ENCODE data around the gene PAK4.
"Not testable (repeated sequence)": the region's sequence is repeated elsewhere in the genome, so short reads cannot be mapped to it uniquely, and the experiment has no call there.

The PAK4 gene

DNA sequence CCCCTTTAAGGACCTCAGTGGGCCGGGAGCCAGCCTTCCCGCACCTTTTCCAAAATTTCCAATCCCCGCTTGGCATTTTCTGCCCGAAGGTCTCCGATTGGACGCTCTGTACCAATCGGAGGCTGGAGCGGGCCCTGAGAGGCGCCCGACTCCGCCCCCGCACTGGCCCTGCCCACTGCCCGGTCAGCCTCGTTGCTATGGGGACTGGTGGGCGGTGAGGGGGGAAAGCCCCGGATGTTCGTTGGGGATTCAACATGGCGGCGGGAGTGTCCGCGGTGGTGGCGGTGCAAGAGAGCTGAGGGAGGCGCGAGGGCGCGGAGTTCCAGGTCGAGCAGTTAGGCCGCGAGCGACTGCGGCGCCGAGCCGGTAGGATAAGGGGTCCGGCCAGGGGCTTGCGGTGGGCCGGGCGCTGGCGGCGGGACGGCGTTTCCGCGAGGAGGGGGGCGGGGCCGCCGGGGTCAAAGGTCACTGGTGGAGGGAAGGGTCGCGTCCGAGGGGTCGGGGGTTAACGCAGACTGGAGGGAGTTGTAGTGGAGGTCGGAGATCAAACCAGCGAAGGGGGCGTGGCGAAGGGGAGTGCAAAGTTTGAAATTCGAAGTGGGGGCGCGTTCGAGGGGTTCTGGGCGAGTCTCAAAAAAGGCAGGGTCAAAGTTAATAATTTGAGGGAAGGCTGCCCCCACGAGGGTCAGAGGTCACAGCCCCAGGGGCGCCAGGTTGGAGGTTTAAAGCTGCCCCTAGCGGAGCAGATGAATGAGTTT lies at the start of gene PAK4:
TSS of gene PAK4 (plus strand) at position 233 of the 758 bp plus-strand sequence. CDS start 43,768 bp downstream, outside the sequence.
- peak; percentile 89 to 94 for DNase-seq

DNA sequence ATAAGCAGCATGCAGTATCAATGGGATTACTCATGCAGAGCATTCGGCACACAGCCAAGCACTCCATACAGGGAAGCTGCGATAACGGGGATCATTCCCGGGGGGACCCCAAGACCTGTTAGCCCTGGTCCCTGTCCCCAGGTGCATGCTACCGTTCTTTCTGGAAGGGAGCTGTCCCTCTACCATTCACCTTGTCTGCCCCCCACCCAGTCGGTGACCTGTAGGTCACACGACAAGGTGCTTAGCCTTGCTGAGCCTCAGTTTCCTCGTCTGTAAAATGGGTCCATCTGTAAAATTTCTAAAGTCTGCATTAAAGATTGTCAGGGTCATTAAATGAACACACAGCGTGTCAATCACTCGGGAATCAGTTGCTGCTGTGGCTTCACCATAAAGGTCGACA lies 48.3 kb upstream of the PAK4 start:
- no peak for DNase-seq

DNA sequence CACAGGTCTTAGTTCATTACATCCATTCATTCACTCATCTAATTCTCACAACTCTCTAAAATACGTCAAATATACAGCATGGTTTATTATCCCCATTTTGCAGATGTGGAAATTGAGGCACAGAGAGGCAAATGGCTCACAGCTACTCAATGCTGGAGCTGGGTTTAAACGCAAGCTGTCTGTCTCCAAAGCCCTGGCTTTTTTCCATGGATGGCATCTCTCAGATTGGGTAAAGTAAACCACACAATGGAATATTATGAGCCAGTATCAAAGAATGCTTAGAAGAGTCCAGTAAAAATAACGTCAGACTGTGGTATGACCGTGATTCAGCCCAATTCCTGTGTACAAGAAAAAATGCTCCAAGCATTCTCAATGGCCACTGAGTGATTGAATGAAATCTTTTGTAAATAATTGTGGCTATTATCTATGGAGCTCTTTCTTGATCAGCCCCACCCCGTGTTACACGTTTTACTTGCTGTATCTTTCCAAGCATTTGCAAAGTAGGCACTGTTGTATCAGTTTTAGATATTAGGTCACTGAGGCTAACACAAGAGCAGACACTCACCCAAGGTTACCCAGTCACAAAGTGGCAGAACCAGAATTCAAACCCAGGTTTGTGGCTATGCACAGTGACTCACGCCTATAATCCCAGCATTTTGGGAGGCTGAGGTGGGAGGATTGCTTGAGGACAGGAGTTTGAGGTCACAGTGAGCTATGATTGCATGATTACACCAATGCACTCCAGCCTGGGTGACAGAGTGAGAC lies 47.0 kb upstream of the PAK4 start:
- no peak for DNase-seq

DNA sequence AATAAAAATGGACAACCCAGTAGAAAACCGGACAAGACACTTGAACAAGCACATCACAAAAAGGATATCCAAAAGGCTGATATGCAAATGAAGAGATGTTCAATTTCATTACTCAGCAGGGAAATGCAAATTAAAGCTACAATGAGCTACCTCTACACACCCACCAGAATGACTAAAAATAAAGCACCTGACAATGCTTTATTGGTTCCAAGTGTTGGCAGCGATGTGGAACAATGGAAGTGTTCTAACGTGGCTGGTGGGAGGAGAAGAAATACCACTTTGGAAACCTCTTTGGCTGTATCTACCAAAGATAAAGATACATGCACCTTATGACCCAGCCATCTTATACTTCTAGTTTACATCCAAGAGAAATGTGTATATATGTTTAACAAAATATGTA lies 45.2 kb upstream of the PAK4 start:
- DNase-seq = no peak

DNA sequence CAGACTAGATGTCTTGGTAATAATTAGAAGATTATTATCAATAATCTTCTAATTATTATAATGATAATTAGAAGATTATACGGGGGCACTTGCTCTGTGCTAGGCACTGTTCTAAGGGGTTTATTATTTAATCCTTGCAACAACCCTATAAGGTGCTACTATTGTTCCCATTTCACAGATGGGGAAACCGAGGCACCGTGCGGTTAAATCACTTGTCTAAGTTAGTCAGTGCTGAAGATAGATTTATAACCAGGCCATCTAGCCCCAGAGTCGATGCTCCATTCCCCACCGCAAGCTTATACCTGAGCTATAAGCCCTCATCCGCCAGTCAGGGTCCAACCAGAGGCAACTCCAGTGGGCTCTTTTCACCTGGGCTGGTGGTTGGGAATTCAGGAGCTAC lies 43.4 kb upstream of the PAK4 start:
- no peak for DNase-seq

DNA sequence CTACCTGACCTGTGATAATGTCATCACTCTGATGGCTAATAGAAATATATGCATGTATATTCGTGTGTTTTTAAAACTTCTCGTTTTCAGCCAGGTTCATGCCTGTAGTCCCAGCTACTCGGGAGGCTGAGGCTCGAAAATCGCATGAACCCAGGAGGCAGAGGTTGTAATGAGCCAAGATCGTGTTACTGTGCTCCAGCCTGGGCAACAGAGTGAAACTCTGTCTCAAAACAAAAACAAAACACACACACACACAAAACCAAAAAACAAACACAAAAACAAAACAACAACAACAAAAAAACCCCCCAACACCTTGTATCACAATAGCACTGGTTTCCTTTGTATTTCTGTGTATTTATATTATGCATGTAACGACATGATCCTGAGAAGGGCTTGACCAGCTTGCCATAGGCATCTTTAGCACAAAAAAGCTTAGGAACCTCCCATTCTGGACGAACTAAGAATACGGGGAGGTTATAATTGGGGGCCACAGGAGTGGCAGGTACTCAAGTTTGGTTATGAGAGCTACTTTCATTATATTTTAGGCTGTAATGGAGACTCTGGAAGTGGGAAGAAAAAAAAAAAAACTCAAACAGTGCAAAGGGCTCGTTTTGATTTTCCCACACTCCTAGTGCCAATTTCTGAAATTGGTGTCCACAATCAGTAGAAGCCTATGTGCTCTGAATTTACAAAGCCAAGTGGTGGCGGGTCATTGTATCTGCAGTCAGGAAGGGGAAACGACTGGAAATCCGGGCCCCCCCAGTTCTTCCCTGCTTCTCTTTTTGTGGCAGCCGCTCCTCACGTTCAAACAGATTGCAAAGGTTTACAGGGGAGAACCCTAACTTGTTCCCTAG lies 42.6 kb upstream of the PAK4 start:
- DNase-seq = no peak

DNA sequence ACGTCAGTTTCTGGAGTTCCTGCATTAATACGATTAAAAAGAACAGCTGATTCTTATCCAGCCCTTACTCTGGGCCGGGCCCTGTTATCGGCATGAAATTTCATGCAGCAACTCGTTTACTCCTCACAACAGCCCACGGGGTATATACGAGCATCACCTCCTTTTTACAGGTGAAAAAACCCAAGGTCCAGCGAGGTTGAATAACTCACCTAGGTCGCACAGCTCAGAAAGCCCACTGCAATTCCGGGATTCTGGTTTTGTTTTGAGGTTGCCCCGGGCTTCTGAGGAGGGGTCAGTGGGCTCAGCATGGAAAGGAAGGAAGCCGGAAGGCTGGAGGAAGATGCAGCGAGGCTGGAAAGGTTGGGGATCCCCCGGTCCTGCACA lies 42.0 kb upstream of the PAK4 start:
- no peak for DNase-seq

DNA sequence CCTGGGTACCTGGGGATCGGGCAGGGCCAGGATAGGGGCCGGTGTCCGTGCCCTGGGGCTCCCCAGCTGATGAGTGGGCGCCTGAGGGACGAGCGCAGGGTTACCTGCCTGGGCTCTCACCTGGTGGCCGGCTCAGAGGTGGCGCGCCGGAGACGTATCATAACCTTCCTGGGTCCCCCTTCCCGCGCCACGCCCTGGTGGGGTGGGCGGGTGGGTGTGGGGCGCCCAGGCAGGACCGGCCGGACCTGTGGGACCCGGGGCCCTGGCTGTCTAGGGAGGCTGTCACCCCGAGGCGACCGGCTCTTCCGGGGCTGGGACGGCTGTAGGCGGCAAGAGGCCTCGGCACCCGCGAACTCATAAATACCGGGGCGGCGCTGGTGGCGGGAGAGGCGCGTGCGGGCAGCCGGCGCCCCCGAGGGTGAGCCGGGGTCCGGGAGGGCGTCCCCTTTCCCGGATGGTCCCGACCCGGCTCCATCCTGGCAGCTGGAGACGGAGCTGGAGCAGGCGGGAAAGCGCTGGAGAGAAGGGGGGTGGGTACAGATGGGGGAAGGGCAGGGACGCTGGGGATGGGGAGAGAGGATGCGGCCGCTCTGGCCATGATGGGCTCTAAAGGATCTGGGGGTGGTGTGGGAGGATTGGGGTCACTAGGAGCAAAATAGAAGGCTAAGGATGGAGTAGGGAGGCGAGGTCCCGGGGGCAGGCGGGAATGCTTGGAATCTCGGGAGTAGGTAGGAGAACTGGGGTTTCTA lies 41.4 kb upstream of the PAK4 start, which contains the start of gene ACP7:
TSS of gene ACP7 (plus strand) at position 386 of the 749 bp plus-strand sequence. CDS start 902 bp downstream, outside the sequence.
- DNase-seq = no peak

DNA sequence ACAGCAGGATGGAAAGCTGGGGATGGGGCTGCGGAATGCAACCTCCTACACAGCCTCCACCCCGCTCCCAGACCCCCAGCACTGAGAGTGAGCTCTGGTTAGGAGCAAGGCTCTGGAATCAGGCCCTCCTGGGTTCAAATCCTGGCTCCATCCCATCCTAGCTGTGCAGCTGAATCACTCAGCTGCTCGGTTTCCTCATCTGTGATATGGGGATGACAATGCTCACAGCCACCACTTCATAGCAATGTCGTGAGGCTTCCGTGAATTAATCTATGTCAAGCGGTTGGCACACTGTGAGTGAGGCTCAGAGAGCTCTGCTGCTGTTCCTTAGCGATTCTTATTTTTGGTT lies 40.9 kb upstream of the PAK4 start:
- no peak for DNase-seq

DNA sequence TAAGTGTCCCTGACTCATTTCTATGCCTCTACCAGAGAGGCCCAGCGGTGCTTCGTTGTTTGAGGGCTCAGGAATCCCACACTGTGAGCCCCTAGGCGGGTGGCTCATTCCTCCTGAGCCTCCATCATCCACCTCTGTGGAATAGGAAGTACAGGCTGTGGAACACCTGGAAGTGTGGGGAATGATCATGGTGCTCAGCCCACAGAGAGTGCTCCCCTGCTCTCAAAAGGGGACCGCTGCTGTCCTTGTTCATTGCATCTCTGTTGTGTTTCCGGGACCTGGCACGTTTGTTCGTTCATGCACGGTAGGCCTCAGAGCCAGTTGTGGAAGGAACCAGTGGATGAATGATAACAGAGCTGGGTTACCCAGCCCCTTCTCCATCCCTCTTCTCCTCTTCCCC lies 40.2 kb upstream of the PAK4 start:
- no peak for DNase-seq

DNA sequence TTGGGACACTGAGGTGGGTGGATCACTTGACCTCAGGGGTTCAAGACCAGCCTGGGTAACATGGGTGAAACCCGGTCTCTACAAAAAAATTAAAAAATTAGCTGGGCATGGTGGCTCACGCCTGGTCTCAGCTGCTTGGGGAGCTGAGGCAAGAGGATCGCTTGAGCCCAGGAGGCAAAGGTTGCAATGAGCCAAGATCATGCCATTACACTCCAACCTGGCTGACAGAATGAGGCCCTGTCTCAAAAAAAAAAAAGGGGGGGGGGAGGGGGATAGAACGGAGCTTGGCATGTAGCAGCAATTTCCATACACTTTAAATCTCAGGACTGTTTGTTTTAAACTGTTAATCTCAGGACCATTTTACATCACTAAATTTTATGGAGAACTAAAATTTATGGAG lies 39.2 kb upstream of the PAK4 start:
- DNase-seq = no peak

DNA sequence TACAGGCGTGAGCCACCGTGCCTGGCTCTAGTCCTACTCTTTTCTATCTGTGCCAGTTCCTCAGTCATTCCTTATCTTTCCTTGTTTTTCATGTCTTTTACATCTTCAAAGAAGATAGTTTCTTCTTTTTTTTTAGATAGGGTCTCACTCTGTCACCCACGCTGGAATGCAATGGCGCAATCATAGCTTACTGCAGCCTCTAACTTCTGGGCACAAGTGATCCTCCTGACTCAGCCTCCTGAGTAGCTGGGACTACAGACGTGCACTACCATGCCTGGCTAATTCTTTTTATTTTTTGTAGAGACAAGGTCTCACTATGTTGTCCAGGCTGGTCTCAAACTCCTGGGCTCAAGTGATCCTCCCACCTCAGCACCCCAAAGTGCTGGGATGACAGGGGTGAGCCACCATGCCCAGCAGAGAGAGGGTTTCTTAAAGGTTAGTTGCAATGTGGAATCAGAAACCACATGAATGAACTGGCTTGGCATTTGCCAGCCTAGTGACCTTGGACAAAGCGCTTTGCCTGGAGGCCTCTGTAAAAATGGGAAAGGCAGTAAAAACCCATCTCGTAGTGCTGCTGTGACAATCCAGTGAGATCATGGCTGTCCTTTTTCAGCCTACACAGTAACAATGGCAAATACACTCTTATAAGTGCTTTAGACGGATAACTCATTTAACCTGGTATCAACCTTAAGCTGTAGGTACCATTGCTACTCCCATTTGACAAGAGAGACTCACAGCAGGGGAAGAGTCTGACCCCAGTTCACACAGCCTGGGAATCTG lies 37.5 kb upstream of the PAK4 start:
- DNase-seq = no peak

DNA sequence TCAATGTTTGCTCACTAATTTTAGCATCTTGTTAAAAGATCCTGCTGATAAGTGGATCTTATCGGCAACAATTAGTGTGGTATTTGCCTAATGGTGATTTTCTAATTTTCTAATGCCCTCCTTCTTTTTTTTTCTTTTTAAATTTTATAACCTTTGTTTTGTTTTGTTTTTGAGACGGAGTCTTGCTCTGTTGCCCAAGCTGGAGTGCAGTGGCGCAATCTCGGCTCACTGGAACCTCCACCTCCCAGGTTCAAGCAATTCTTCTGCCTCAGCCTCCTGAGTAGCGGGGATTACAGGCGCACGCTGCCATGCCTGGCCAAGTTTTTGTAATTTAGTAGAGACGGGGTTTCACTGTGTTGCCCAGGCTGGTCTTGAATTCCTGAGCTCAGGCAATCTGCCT lies 35.6 kb upstream of the PAK4 start:
- not testable (repeated sequence) for DNase-seq

DNA sequence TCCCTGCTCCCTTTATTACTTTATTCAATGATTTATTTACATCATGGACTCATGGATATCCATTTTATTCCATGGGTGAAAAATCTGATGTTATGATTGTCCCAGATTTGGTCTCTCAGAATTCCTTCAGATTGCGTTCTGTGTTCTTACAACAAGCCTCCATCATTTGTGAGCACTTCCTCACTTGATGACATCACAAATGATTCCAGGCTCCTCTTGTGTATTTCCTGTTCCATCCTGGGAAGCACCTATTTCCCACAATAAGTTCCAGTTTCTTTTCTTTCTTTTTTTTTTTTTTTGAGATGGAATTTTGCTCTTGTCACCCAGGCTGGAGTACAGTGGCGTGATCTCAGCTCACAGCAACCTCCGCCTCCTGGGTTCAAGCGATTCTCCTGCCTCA lies 34.7 kb upstream of the PAK4 start:
- no peak for DNase-seq

DNA sequence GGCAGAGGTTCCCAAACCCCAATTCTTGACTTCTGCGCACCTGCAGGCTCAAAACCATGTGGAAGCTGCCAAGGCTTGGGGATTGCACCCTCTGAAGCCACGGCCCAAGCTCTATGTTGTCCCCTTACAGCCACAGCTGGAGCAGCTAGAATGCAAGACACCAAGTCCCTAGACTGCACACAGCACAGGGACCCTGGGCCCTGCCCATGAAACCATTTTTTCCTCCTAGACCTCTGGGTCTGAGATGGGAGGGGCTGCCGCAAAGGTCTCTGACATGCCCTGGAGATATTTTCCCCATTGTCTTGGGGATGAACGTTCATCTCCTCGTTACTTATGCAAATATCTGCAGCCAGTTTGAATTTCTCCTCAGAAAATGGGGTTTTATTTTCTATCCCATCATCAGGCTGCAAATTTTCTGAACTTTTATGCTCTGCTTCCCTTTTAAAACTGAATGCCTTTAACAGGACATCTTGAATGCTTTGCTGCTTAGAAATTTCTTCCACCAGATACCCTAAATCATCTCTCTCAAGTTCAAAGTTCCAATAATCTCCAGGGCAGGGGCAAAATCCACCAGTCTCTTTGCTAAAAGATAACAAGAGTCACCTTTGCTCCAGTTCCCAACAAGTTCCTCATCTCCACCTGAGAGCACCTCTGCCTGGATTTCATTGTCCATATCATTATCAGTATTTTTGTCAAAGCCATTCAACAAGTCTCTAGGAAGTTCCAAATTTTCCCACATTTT lies 29.6 kb upstream of the PAK4 start:
- DNase-seq = not testable (repeated sequence)

DNA sequence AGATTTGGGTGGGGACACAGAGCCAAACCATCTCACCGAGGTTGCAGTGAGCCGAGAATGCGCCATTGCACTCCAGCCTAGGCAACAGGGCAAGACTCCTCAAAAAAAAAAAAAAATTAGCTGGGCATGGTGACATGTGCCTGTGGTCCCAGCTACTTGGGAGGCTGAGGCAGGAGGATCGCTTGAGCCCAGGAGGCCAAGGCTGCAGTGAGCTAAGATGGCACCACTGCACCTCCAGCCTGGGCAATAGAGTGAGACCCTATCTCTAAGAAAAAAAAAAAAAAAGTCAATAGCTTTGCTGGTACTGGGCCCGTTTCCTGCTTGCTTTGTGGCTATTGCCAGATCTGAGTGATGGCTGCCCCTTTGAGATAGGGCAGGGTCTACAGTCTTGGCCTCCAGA lies 28.3 kb upstream of the PAK4 start:
- DNase-seq = no peak

DNA sequence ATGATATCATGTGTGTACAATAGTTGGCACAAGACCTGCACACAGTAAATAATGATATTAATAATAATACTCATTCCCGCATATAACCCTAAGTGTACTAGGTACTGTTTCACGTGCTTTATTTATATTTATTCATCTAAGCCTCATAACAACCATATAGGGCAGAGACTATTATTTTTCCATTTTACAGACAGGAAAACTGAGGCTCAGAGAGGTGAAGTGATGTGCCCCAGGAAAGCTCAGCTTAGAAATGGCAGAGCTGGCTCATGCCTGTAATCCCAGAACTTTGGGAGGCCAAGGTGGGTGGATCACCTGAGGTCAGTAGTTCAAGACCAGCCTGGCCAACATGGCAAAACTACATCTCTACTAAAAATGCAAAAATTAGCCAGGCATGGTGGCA lies 27.9 kb upstream of the PAK4 start:
- no peak for DNase-seq

DNA sequence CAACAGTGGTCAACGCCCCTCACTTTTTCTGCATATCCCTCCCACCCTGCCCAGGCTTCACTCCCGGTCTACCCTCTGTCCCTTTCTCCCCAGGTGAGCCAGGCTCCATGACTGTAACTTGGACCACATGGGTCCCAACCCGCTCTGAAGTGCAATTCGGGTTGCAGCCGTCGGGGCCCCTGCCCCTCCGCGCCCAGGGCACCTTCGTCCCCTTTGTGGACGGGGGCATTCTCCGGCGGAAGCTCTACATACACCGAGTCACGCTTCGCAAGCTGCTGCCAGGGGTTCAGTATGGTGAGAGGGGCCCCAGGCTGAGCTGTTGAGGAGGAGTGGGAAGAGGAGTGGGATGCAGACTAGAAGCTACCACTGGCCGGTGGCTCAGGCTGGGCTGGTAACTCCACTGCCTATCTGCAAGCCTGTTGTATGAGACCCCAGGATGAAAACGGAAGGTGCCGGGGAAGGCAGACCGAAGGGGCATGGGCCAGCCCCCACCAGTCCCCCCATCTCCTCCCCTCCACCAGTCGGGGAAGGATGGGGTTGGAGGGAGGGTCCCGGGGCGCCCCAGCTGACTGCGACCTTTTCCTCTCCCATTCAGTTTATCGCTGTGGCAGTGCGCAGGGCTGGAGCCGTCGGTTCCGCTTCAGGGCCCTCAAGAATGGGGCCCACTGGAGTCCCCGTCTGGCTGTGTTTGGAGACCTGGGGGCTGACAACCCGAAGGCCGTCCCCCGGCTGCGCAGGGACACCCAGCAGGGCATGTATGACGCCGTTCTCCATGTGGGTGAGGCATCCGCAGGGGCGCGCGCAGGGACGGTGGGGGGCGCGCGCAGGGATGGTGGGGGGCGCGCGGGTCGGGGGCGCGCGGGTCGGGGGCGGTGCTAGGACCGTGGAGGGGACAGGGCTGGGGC lies 27.0 kb upstream of the PAK4 start:
- DNase-seq = no peak

DNA sequence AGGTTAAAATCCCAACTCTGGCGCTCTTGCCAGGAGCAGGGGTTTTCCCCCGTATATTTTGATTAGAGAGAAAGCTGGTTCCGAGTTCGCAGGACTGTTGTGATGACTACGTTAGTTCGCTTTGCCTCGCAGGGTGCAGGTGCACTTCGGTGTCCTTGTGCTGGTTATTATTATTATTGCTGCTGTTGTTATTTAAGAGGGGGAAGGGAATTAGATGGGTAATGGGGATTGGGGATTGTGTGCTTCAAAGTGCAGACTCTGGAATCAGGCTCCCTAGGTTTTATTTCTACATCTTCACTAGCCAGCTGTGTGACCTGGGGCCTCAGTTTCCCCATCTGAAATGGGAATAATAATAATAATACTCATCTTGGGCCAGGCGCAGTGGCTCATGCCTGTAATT lies 26.2 kb upstream of the PAK4 start:
- DNase-seq = no peak

DNA sequence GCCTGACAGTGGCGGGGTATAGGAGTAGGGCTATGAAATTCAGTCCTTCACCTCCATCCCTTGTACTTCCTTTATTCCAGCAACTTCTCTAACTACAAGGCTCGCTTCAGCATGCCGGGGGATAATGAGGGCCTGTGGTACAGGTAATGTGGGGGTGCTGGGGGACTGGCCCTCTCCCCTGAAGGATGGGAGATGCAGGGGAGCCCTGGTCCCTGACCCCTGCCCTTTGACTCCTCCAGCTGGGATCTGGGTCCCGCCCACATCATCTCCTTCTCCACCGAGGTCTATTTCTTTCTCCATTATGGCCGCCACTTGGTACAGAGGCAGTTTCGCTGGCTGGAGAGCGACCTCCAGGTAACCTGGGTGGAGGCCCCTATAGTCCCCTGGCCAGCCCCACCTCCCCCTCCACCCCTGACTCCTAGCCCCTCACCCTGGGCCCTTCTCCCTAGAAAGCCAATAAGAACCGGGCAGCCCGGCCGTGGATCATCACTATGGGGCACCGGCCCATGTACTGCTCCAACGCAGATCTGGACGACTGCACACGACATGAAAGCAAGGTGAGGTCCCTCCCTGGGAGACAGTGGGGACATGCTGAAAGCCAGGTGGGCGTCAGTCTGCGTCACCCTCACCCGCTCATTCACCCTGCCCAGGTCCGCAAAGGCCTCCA lies 25.0 kb upstream of the PAK4 start:
- no peak for DNase-seq
